Natural killer cell (primary cell): ENCODE results near the gene MRPL40. TPM values are rescaled to one million over a fixed set of nuclear protein-coding genes. Genes with fewer than 3 reads are reported as not detected.

Experiments
- ATAC-seq, 3 donors: fragments of 150-1000 bp in 2 of 3; fragments of 200-7000 bp in 1 of 3; cut with Tn5 transposase; 1 replicate in 1 of 3; 2 replicates in 2 of 3; pipeline ENCODE4 v1.10.0; 2021; ENCODE audit warnings: mild to moderate bottlenecking in 2 of 3, moderate library complexity in 2 of 3
- DNase-seq, 2 donors: peaks; one replicate each; pipeline versions ENCODE4 v3.0.0 to v3.0.0-alpha.2; 2013 to 2021; ENCODE audit warnings: mixed read lengths in 1 of 2
- H3K27ac ChIP-seq: one replicate; pipeline ENCODE4 v1.5.1; 2013; ENCODE audit warnings: mild to moderate bottlenecking, low read length
- H3K27me3 ChIP-seq: one replicate; pipeline ENCODE4 v1.6.1; 2013; ENCODE audit warnings: low read length; ENCODE audit not compliant: control insufficient read depth, insufficient read depth
- H3K36me3 ChIP-seq: one replicate; pipeline ENCODE4 v1.6.1; 2013; ENCODE audit warnings: low read length; ENCODE audit not compliant: control insufficient read depth, insufficient read depth
- H3K4me1 ChIP-seq: one replicate; pipeline ENCODE4 v1.6.1; 2013; ENCODE audit warnings: low read length; ENCODE audit not compliant: control insufficient read depth, insufficient read depth
- H3K4me3 ChIP-seq: one replicate; pipeline ENCODE4 v1.5.1; 2013; ENCODE audit warnings: low read length
- H3K9me3 ChIP-seq: one replicate; pipeline ENCODE4 v1.6.1; 2013; ENCODE audit warnings: low read length; ENCODE audit not compliant: control insufficient read depth, insufficient read depth
- H3K27ac Mint-ChIP-seq, 2 donors: one replicate each; pipeline ENCODE4 v1.8.0; 2022; ENCODE audit warnings: mild to moderate bottlenecking in 2 of 2, mixed read lengths in 2 of 2, moderate library complexity in 1 of 2
- H3K27me3 Mint-ChIP-seq, 2 donors: one replicate each; pipeline ENCODE4 v1.8.0; 2022; ENCODE audit warnings: low read depth in 2 of 2, mixed read lengths in 2 of 2
- H3K36me3 Mint-ChIP-seq: one replicate; pipeline ENCODE4 v1.8.0; 2022; ENCODE audit warnings: mixed read lengths
- H3K4me1 Mint-ChIP-seq, 2 donors: one replicate each; pipeline ENCODE4 v1.8.0; 2022; ENCODE audit warnings: mixed read lengths in 2 of 2
- H3K4me3 Mint-ChIP-seq: one replicate; pipeline ENCODE4 v1.8.0; 2022; ENCODE audit warnings: mild to moderate bottlenecking, moderate library complexity, mixed read lengths
- H3K9me3 Mint-ChIP-seq, 2 donors: one replicate each; pipeline ENCODE4 v1.8.0; 2022; ENCODE audit warnings: mixed read lengths in 2 of 2
- CTCF ChIP-seq: fragments of 200-600 bp; IDR thresholded peaks from one replicate; pipeline ENCODE4 v1.8.0; 2022; ENCODE audit warnings: antibody characterized with exemption
- WGBS: methylation state at CpG from one replicate; pipeline ENCODE4 v1.1.7; 2013; ENCODE audit warnings: missing lambda C conversion rate; ENCODE audit not compliant: insufficient coverage; 5-methylcytosine and 5-hydroxymethylcytosine counted together
- intact Hi-C: fragments of 100-400 bp; cut with micrococcal nuclease; formaldehyde crosslinking; loops from one replicate; pipeline ENCODE4 v1.14.2; 2022
- total RNA-seq, 4 donors: library from RNA; stranded (reverse); fragments of 120-200 nt in 1 of 4; gene quantifications; one replicate each; pipeline versions ENCODE4 v1.2.3 to v1.2.4, GENCODE V29; 2013 to 2022

Gene MRPL40
- total RNA-seq, 3 donors from 2014 or later (not counting 1 experiment from before 2014, with no cell fraction given), result 11.6 to 16.7 (median 14.2) TPM

DNA sequence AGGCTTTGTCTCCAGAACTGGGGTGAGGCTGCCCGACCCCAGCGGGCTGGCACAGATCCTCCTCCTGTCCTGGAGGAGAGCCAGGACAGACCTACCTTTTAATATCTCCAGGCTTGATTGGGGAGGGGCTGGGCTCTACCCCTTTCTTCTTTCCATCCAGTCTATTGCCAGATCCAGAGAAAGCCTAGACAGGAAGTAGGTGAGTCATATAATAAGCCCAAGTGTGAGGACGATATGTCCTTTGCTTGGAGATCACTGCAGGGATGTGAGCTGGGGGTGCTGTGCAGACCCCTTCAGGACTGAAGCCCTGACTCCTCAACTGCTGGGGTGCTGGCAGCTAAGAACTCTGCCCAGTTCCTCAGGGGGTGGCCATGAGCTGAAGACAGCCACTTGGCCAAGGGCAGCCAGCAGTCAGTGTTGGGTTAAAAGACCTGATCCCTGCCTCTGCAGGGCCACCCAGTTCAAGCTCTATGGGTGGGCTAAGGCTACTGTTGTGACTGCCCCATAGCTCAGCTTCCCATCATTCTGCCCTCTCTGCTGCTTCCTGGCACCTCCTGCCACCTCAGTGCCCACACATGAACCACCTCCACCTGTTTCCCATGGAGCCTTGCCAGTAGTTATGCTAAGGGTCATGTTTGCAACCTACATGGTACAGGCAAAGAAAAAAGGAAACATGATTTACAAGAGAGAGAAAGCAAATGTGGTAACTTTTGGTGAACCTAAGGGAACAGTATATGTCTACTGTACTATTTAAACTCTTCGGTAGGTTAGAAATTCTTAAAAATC is 23.4 kb downstream of the MRPL40 start:
- peak in 1 of 3 donors; percentile 24 for ATAC-seq
- H3K27me3 Mint-ChIP-seq, result no peaks in the 10 kb centered on the region
- intact Hi-C loops, result no loop called here
- no peak overlapping the region for H3K4me3 Mint-ChIP-seq
- no peak overlapping the region for H3K27ac ChIP-seq
- TF ChIP-seq CTCF, result no peak
- peaks cover 0 to 4% of the 10 kb centered on the region in 2 donors for H3K4me1 Mint-ChIP-seq
- peaks cover 50% of the 10 kb centered on the region for H3K36me3 ChIP-seq
- H3K4me1 ChIP-seq, result no peaks in the 10 kb centered on the region
- DNase-seq, result no peak
- H3K36me3 Mint-ChIP-seq, result peaks cover 14% of the 10 kb centered on the region
- WGBS, result 93% methylated on average over 4 of the region's 4 CpGs
- H3K9me3 Mint-ChIP-seq, result no peaks in the 10 kb centered on the region
- no peaks in the 10 kb centered on the region for H3K9me3 ChIP-seq
- no peak overlapping the region for H3K27ac Mint-ChIP-seq
- no peaks in the 10 kb centered on the region for H3K27me3 ChIP-seq
- H3K4me3 ChIP-seq, result no peak overlapping the region

GRCh38 chr22:19456541-19456940 is 24.2 kb downstream of the MRPL40 start:
- no peaks in the 10 kb centered on the region for H3K9me3 Mint-ChIP-seq
- WGBS, result 99% methylated on average over 10 of the region's 10 CpGs
- Histone ChIP-seq H3K9me3 (no peaks in the 10 kb centered on the region), H3K27ac (no peak overlapping the region), H3K36me3 (peaks cover 54% of the 10 kb centered on the region), H3K4me1 (no peaks in the 10 kb centered on the region), H3K4me3 (no peak overlapping the region), H3K27me3 (no peaks in the 10 kb centered on the region)
- TF ChIP-seq CTCF, result no peak
- ATAC-seq, result no peak
- no peak for DNase-seq
- peaks cover 0 to 4% of the 10 kb centered on the region in 2 donors for H3K4me1 Mint-ChIP-seq
- H3K27ac Mint-ChIP-seq, result no peak overlapping the region
- H3K36me3 Mint-ChIP-seq, result peaks cover 14% of the 10 kb centered on the region
- no peaks in the 10 kb centered on the region for H3K27me3 Mint-ChIP-seq
- intact Hi-C loops, result no loop called here
- H3K4me3 Mint-ChIP-seq, result no peak overlapping the region

DNA sequence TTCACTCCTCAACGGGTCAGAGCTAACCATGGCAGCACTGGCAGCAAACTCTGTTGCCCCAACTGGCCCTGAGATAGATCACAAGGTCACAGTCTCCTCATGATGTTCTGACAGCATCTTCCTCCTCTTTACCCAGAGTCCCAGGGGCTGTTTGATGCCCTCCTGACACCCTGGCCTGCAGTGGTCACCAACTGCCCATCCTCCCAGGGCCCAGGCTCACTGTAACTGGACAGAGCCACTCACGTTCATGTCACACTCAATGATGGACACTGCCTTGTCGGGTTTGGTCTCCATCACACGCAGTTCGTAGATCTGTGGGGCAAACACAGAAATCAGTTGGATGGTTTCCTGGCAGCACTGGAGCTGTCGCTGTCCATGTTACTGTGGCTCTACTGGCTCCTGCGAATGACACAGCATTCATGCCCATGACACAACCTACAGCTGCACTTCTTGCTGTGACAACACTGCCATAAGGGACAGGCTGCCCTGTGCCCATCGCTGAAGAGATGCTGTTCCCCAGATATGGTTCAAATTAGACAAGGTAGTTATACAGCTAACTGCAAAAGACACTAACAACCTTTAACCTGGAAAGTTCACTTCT is 25.6 kb downstream of the MRPL40 start:
- Histone ChIP-seq H3K9me3 (no peaks in the 10 kb centered on the region), H3K4me1 (no peaks in the 10 kb centered on the region), H3K36me3 (peaks cover 53% of the 10 kb centered on the region), H3K4me3 (no peak overlapping the region), H3K27me3 (no peaks in the 10 kb centered on the region), H3K27ac (no peak overlapping the region)
- TF ChIP-seq CTCF, result no peak
- Mint-ChIP-seq H3K4me3 (no peak overlapping the region), H3K36me3 (peaks cover 11% of the 10 kb centered on the region), H3K27ac (no peak overlapping the region), H3K27me3 (no peaks in the 10 kb centered on the region), H3K4me1 (peaks cover 0 to 4% of the 10 kb centered on the region in 2 donors), H3K9me3 (no peaks in the 10 kb centered on the region)
- 98% methylated on average over 8 of the region's 8 CpGs for WGBS
- DNase-seq (no peak), ATAC-seq (no peak)
- intact Hi-C loops, result no loop called here
